Peyer's patch (tissue), 4 donors: ENCODE measurements around the gene CCNB2. TPM values are rescaled to one million over a fixed set of nuclear protein-coding genes. Genes with fewer than 3 reads are reported as not detected.
A peak's percentile ranks its signal among the peaks of the same experiment; 100 is the strongest.
"Not testable (repeated sequence)": the region's sequence is repeated elsewhere in the genome, so short reads cannot be mapped to it uniquely, and the experiment has no call there.

Source experiments
- DNase-seq, 3 donors: peaks; one replicate each; pipeline ENCODE4 v3.0.0-alpha.2; 2017 to 2019
- H3K27ac ChIP-seq, 4 donors: fragments of 200-600 bp; sonication (generic); one replicate each; pipeline ENCODE4 v1.5.1; 2016 to 2019
- H3K27me3 ChIP-seq, 2 donors: fragments of 200-600 bp; sonication (generic); one replicate each; pipeline ENCODE4 v1.5.1; 2019
- H3K36me3 ChIP-seq, 3 donors: fragments of 200-600 bp; sonication (generic); one replicate each; pipeline ENCODE4 v1.5.1; 2016 to 2019
- H3K4me1 ChIP-seq, 4 donors: fragments of 200-600 bp; sonication (generic); one replicate each; pipeline ENCODE4 v1.5.1; 2016 to 2019
- H3K4me3 ChIP-seq, 4 donors: fragments of 200-600 bp; sonication (generic); 1 replicate in 3 of 4; 2 replicates in 1 of 4; pipeline ENCODE4 v1.5.1; 2016 to 2019; ENCODE audit warnings: mild to moderate bottlenecking in 1 of 4
- H3K9me3 ChIP-seq, 4 donors: fragments of 200-600 bp; sonication (generic); one replicate each; pipeline ENCODE4 v1.5.1; 2016 to 2019; ENCODE audit warnings: mild to moderate bottlenecking in 1 of 4
- CTCF ChIP-seq, 6 experiments: fragments of 450-650 bp in 4 of 6; fragments of 200-600 bp in 2 of 6; sonication (generic) in 1 of 6; IDR thresholded peaks; one replicate each; pipeline ENCODE4 v1.5.1; 2017 to 2019; ENCODE audit warnings: antibody characterized with exemption in 6 of 6, mild to moderate bottlenecking in 3 of 6, moderate library complexity in 1 of 6
- POLR2A ChIP-seq, 2 donors: fragments of 450-650 bp; IDR thresholded peaks; one replicate each; pipeline ENCODE4 v1.5.1; 2017; ENCODE audit warnings: antibody characterized with exemption in 2 of 2, mild to moderate bottlenecking in 2 of 2, moderate library complexity in 2 of 2
- total RNA-seq, 4 donors: library from RNA; depleted of rRNA; stranded (reverse); fragments of >200 nt; gene quantifications; one replicate each; pipeline ENCODE4 v1.1.0, GENCODE V29; 2016

The CCNB2 gene
- total RNA-seq, 4 donors from 2014 or later: 5.2 to 18.2 (median 8.2) TPM

- not testable (repeated sequence) for H3K4me3 ChIP-seq, DNase-seq, H3K4me1 ChIP-seq, H3K27me3 ChIP-seq, H3K27ac ChIP-seq, H3K9me3 ChIP-seq
- peak in 1 of 6 experiments; percentile 5 for TF ChIP-seq CTCF (IDR thresholded peaks at IDR 0.05)
- peaks cover 0 to 61% (median 0%) of the 10 kb centered on the region in 3 donors for H3K36me3 ChIP-seq
Measured at GRCh38 chr15:59144594-59144993, 39.6 kb downstream of the CCNB2 start.

- Histone ChIP-seq H3K4me3 (no peak overlapping the region), H3K4me1 (no peaks in the 10 kb centered on the region), H3K9me3 (no peaks in the 10 kb centered on the region), H3K27ac (no peak overlapping the region), H3K27me3 (no peaks in the 10 kb centered on the region), H3K36me3 (peaks cover 0 to 84% (median 0%) of the 10 kb centered on the region in 3 donors)
- no peak for TF ChIP-seq CTCF (IDR thresholded peaks at IDR 0.05)
- no peak for TF ChIP-seq POLR2A (IDR thresholded peaks at IDR 0.05)
- DNase-seq: no peak
Measured at GRCh38 chr15:59147666-59148065, 42.7 kb downstream of the CCNB2 start.

- Histone ChIP-seq H3K27ac (no peak overlapping the region), H3K4me1 (no peaks in the 10 kb centered on the region), H3K36me3 (peaks cover 0 to 87% (median 0%) of the 10 kb centered on the region in 3 donors), H3K4me3 (no peak overlapping the region), H3K27me3 (no peaks in the 10 kb centered on the region), H3K9me3 (no peaks in the 10 kb centered on the region)
- no peak for DNase-seq
- TF ChIP-seq CTCF (IDR thresholded peaks at IDR 0.05): no peak
- TF ChIP-seq POLR2A (IDR thresholded peaks at IDR 0.05): no peak
Measured at GRCh38 chr15:59148153-59148833, 43.3 kb downstream of the CCNB2 start.

- TF ChIP-seq POLR2A (IDR thresholded peaks at IDR 0.05) (no peak), CTCF (IDR thresholded peaks at IDR 0.05) (no peak)
- H3K36me3 ChIP-seq: peaks cover 0 to 87% (median 0%) of the 10 kb centered on the region in 3 donors
- no peaks in the 10 kb centered on the region for H3K9me3 ChIP-seq
- no peak overlapping the region for H3K27ac ChIP-seq
- no peak for DNase-seq
- H3K4me3 ChIP-seq: no peak overlapping the region
- H3K27me3 ChIP-seq: no peaks in the 10 kb centered on the region
- no peaks in the 10 kb centered on the region for H3K4me1 ChIP-seq
Measured at GRCh38 chr15:59150185-59150584, 45.2 kb downstream of the CCNB2 start.

GRCh38 chr15:59152694-59153450 lies 47.9 kb downstream of the CCNB2 start:
- Histone ChIP-seq H3K27me3 (no peaks in the 10 kb centered on the region), H3K27ac (no peak overlapping the region), H3K36me3 (peaks cover 0 to 88% (median 0%) of the 10 kb centered on the region in 3 donors), H3K9me3 (no peaks in the 10 kb centered on the region), H3K4me3 (no peak overlapping the region), H3K4me1 (no peaks in the 10 kb centered on the region)
- DNase-seq: no peak
- TF ChIP-seq CTCF (IDR thresholded peaks at IDR 0.05) (no peak), POLR2A (IDR thresholded peaks at IDR 0.05) (no peak)
